ENCODE results near the gene ARRDC3.

Gene ARRDC3

GRCh38 chr5:91378752-91379211 lies 4.3 kb downstream of the ARRDC3 start:
- H3K4me1 ChIP-seq = no peaks in the 10 kb centered on the region
- DNase-seq = no peak

GRCh38 chr5:91374893-91375520 lies 8.1 kb downstream of the ARRDC3 start:
- Histone ChIP-seq H3K4me1 (no peaks in the 10 kb centered on the region), H3K36me3 (peaks cover 86% of the 10 kb centered on the region), H3K9me3 (no peaks in the 10 kb centered on the region), H3K4me3 (ENCODE audit: low read depth, low read length) (no peak overlapping the region), H3K27me3 (no peaks in the 10 kb centered on the region)
- DNase-seq = no peak
- TF ChIP-seq CTCF (IDR thresholded peaks at IDR 0.05; ENCODE audit: low read depth, low read length) = no peak

More at GRCh38 chr5:91378752-91379211, 4.3 kb downstream of the ARRDC3 start:
- peaks cover 51% of the 10 kb centered on the region for H3K36me3 ChIP-seq
- no peaks in the 10 kb centered on the region for H3K27me3 ChIP-seq
- H3K9me3 ChIP-seq = no peaks in the 10 kb centered on the region
- peak overlapping the region; percentile 85 for H3K4me3 ChIP-seq (ENCODE audit: low read depth, low read length)
- TF ChIP-seq CTCF (IDR thresholded peaks at IDR 0.05; ENCODE audit: low read depth, low read length) = no peak

GRCh38 chr5:91373600-91373999 lies 9.5 kb downstream of the ARRDC3 start:
- H3K27me3 ChIP-seq = no peaks in the 10 kb centered on the region
- H3K4me3 ChIP-seq (ENCODE audit: low read depth, low read length) = no peak overlapping the region
- TF ChIP-seq CTCF (IDR thresholded peaks at IDR 0.05; ENCODE audit: low read depth, low read length) = no peak
- H3K36me3 ChIP-seq = peaks cover 100% of the 10 kb centered on the region
- H3K9me3 ChIP-seq = no peaks in the 10 kb centered on the region
- no peaks in the 10 kb centered on the region for H3K4me1 ChIP-seq
- DNase-seq = no peak

GRCh38 chr5:91373006-91373405 lies 10.1 kb downstream of the ARRDC3 start:
- Histone ChIP-seq H3K9me3 (no peaks in the 10 kb centered on the region), H3K4me1 (no peaks in the 10 kb centered on the region), H3K36me3 (peaks cover 100% of the 10 kb centered on the region), H3K27me3 (no peaks in the 10 kb centered on the region), H3K4me3 (ENCODE audit: low read depth, low read length) (no peak overlapping the region)
- DNase-seq = no peak
- TF ChIP-seq CTCF (IDR thresholded peaks at IDR 0.05; ENCODE audit: low read depth, low read length) = no peak

GRCh38 chr5:91369480-91369879 lies 13.6 kb downstream of the ARRDC3 start:
- TF ChIP-seq CTCF (IDR thresholded peaks at IDR 0.05; ENCODE audit: low read depth, low read length) = no peak
- Histone ChIP-seq H3K4me3 (ENCODE audit: low read depth, low read length) (no peak overlapping the region), H3K9me3 (no peaks in the 10 kb centered on the region), H3K27me3 (no peaks in the 10 kb centered on the region), H3K4me1 (no peaks in the 10 kb centered on the region), H3K36me3 (peaks cover 74% of the 10 kb centered on the region)
- no peak for DNase-seq

GRCh38 chr5:91367908-91368648 lies 15.0 kb downstream of the ARRDC3 start:
- H3K4me1 ChIP-seq = no peaks in the 10 kb centered on the region
- H3K36me3 ChIP-seq = peaks cover 60% of the 10 kb centered on the region
- DNase-seq = no peak
- H3K4me3 ChIP-seq (ENCODE audit: low read depth, low read length) = no peak overlapping the region
- no peaks in the 10 kb centered on the region for H3K27me3 ChIP-seq
- no peak for TF ChIP-seq CTCF (IDR thresholded peaks at IDR 0.05; ENCODE audit: low read depth, low read length)
- H3K9me3 ChIP-seq = no peaks in the 10 kb centered on the region
